ENCODE data around the gene PLEKHM3.
"Not testable (repeated sequence)": the region's sequence is repeated elsewhere in the genome, so short reads cannot be mapped to it uniquely, and the experiment has no call there.

Gene PLEKHM3

DNA sequence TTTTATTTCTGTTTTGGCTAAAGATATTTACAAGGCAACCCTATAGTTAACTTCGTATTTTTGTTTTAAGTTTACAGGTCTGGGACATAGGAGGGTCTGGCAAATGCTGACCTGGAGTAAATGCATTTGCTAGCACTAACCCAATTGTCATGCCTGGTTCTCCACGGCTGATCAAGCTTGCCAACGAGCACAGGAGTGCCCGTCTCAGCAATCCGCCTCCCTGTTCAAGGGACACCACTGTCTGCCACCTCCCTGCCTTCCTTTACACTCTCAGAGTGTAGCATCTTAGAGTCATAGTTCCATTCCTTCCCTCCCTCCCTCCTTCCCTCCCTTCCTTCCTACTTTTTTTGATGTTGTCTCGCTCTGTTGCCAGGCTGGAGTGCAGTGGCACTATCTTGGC lies 104.6 kb downstream of the PLEKHM3 start:
- no peak for DNase-seq (ENCODE audit: low read depth)

DNA sequence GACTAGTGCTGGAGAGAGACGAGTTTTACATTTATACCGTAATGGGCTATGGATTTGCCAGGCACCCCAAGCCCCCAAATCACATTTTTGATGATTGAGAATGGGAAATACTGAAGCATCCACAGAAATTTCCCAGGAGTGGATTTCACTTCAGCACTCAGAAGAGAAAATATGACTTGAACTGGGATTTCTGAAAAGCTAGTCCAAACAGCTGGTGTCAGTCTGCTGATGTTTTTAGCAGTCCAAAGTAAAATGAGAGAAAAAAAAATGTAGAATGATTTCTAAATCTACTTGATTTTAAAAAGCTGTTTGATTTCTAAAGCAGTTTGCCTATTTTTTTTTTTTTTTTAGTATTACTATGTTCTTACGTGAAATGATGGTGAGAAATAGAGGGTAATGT lies 105.0 kb downstream of the PLEKHM3 start:
- DNase-seq (ENCODE audit: low read depth): no peak

DNA sequence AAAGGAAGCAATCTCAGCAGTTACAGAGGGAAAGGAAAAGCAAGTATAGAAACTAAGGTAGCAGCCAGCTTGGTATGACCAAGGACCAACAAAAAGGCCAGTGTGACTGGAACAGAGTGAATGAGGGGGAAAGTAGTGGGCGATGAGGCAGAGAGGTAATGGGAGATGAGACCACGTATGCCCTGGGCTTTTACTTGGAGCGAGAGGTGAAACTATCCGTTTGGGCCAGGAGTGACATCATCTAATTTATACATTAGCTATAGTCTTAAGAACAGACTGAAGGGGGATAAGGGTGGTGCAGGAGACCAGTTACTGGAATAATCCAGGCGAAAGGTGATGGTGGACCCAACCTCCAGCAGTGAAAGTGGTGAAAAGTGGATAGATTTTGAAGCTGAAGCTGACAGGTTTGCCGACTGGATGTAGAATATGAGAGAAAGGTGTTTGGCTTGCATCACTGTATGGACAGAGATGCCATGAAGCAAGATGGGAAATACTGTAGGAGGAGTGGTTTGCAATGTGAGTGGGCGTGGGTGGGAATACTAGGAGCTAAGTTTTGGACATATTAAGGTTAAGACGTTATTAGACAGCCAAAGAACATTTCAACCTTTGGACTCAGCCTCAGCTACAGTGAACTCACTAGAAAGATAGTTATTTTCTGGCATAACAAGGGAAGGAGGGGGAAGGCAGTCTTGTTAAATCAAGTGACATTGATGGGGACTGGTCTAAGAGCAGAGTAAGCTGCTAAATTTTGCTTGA lies 106.0 kb downstream of the PLEKHM3 start:
- no peak for DNase-seq (ENCODE audit: low read depth)

DNA sequence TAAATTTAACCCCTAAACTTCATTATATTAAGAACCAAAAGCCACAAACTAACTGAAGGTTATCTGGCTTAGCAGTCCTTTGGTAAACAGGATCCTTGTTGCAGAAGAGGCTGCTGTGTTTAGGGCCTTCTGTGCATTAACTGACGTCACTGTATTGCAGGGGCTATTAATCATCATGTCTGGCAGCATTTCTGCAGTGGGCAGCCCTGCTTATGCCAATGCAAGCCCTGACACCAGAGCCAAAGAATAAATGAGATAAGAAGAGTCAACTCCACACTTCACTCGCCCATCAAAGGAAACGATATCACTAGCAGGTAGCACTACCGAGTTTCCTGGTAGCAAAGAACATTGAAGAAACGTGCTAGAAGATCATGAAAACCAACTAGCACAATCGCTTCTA lies 110.6 kb downstream of the PLEKHM3 start:
- no peak for DNase-seq (ENCODE audit: low read depth)

DNA sequence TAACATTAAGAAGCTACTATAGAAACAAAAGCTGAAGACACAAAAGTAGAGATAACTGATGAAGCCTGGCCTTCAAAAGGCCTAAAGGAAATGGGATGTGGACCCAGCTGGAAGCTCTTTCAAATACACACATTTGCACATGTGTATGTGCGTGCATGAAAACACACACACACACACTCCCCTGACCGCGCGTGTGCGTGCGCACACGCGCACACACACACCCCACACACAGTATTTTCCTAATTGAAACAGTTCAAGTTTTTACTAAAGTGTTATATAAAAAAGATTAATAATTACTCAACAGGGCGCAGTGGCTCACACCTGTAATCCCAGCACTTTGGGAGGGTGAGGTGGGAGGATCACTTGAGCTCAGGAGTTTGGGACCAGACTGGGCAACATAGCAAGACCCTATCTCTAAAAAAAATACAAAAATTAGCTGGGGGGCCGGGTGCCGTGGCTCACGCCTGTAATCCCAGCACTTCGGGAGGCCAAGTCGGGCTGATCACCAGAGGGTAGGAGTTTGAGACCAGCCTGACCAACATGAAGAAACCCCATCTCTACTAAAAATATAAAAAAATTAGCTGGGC lies 111.5 kb downstream of the PLEKHM3 start:
- DNase-seq (ENCODE audit: low read depth): no peak

DNA sequence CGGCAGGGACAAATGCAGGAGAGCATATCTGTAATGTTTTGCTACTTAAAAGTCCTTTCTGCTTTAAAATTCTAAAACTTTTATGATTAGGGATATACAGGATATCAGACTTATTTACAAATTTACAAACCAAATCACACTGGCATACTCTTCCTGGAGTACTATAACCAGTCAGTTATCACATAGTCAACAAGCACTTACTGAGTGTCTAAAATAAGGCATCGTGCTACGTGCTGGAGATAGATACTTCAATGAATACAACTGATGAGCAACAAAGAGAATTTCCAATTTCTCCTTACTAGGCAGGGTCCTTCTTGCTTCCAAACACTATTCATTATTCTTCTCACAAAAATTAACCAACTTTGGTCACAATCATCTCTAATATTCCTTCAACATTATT lies 113.5 kb downstream of the PLEKHM3 start:
- no peak for DNase-seq (ENCODE audit: low read depth)

DNA sequence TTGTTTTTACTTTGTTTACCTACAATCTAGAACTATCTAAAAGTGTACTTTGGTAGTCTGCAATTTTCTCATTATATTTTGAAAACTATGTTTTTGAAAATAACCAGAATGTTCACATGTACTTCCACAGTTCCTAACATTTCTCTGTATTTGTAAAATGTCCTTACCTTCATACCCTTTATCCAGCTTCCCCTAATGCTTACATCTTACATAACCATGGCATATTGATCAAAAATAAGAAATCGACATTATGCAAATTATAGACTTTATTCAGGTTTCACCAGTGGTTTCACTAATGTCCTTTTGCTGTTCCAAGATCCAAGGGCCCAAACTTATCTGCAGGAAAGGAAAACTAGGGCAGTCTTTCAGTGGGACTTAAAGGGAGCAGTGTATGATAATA lies 114.1 kb downstream of the PLEKHM3 start:
- no peak for DNase-seq (ENCODE audit: low read depth)

DNA sequence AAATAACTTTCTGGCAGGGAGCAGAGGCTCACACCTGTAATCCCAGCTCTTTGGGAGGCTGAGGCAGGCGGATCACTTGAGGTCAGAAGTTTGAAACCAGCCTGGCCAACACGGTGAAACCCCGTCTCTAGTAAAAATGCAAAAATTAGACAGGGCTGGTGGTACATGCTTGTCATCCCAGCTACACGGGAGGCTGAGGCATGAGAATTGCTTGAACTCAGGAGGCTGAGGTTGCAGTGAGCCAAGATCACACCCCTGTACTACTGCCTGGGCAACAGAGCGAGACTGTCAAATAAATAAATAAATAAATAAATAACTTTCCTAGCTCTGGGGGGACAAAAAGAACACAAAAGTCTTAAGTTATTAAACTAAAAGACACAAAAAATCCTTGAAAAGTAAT lies 118.8 kb downstream of the PLEKHM3 start:
- not testable (repeated sequence) for DNase-seq (ENCODE audit: low read depth)

DNA sequence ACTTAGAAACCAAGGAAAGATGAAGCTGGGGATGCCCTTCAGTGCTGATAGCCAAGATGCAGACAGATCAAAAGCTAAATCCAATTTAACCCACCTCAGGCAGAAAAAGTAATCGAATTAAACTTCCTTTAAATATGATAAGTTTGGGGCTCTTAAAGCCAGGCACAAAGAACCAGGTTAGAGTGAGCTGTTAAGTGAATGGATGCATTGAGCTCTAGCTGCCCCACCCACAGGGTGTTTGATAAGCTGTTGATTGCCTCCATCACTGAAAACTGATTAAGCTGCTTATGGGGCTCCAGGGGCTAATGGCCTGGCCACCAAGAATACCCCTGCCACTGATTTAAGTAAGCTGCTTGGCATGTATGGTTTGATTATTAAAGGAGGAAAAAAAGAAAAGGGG lies 119.8 kb downstream of the PLEKHM3 start:
- no peak for DNase-seq (ENCODE audit: low read depth)

DNA sequence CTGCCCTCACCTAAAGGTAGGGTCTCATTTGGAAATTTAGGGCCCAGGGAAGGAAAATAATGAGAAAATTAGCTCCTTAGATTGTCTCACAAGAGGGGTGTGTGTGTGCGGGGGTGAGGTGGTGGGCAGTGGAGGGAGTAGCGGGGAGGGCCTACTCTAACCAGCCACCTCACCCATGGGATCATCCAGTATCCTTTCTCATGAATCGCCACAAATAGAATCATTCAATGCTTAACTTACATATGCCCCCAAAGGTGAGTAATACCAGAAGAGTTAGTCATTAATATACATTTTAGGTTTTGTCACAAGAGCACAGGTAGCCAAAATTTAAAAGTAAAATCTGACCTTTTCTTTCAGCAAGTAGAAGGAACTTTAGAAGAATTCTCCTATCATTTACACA lies 122.1 kb downstream of the PLEKHM3 start:
- no peak for DNase-seq (ENCODE audit: low read depth)

DNA sequence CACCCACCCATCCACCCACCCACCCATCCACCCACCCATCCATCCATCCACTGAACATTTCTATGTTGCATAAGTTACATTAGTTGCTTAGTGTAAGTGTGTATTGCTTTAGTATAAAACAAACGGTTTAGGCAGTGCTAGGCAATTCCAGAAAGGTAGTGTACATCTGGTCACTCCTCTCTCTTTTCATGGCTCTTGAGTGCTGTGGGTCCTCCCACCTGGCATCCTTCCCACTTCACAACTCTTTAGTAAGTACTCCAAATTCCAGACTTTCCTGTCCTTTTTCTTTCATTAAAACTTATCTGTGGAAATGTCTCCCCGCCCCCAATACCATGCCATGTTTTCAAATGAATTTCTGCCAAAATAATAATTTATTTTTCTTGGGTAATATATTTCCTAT lies 122.5 kb downstream of the PLEKHM3 start:
- no peak for DNase-seq (ENCODE audit: low read depth)

DNA sequence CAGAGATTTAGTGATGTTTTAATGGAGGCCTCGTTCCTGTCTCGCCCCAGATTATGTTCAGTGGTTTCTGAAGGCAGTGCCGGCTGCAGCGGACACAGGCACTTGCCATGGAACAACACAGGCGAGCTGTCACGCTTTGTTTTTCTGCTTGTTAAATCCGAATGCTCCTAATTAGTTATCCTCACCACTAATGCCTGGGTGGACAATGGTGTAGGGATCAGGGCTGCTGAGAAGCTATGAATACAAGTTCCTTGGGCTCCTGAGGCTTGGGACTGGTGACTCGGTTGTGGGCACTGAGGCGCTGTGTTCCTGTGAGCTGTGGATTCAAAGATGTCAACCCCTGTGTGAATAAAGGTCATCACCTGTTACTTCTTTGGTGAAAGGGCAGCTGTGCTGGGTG lies 123.5 kb downstream of the PLEKHM3 start:
- no peak for DNase-seq (ENCODE audit: low read depth)

DNA sequence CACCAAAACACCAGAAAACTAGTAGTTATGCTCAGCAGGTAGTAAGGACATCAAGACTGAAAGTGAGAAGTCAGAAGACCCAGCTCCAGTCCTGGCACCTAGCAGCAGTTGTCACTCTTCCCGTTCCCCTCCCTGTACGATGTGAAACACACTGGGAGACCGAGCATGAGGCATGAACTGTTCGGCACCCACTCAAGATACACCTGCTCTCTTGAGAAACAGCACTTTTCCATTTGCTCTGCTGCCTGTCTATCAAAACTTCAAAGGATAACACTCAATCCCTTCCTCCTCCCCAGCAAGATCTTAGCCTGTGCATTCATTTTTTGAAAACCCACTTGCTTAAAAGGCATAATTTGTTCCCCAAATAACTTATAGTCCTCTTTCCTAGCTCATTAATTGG lies 123.9 kb downstream of the PLEKHM3 start:
- DNase-seq (ENCODE audit: low read depth): no peak

DNA sequence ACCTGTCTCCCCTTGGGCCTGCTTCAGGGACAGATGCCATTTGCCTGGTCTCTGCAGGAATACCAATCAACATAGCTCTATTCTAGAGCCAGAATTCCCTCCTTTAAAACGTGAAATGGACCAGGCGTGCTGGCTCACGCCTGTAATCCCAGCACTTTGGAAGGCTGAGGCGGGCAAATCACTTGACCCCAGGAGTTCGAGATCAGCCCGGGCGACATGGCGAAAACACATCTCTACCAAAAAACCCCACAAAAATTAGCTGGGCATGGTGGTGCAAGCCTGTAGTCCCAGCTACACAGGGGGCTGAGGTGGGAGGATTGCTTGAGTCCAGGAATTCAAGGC lies 127.0 kb downstream of the PLEKHM3 start:
- no peak for DNase-seq (ENCODE audit: low read depth)

DNA sequence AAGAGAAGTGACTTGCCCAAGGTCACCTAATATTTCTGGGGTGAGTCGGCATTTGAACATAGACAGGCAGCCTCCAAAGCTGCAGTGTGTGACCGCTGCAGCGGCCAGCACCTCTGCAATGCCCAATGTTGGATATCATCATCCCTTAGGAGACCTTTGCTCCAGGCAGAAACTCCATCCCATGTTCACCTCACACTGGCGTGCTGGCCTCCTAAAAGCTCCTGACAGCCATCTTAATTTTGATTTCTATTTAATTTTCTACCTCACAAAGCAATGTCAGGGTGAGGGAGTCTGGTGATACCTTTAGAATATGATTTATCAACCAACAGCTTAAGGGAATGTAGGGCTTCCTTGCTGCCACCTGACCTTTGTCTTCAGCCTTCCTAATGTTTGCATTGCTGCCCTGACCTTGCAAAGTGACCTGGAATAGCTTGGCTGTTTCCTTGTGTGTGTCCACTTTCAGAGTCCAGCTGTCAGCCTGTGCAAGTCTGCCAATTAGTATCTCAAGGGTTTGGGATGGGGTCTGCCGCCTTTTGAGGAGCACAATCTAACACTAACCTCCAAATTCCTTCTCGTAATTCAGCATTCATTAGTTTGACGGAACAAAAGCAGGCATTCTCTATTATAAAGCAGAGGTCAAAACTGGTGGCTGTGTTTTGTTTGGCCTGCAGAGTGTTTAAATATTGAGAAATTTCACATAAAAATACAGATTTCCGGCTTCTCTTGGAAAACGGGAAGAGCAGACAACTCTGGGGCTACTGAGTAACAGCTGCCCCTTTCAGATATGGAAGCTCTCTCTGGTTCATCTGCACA lies 127.6 kb downstream of the PLEKHM3 start:
- no peak for DNase-seq (ENCODE audit: low read depth)

DNA sequence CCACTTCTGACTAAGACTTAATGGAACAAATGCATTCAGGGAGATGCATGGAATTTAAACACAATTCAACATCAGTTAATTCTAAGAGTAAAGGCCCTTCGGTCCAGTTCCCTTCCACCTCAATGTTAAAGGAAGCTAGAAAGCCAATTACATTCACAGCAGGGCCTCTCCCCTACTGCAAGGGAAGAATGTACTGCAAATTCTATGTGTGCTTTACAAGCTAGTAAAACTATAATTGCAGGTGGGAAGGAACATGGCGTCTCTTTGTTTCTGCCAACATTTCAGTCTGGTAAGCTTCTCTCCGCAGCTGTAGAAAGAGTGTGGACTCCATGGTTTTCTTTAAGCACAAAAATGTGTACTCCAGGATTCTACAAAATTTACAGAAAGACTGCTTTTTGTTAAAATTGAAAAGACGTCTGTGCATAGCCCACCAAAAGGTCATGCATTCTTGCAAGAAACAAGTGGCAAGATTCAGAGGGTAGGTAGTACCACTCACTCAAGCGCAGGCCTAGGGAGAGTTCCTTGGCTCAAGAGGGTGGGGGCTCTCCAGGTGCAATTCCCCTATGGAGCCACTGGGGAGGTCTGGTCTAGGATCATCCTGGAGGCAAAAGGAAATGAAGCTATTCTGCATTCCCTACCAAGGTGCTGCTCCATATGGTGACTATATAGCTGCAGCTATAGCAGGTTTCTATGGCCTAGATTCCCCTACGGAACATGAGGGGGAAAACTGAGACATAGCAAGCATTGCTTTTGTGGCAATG lies 128.6 kb downstream of the PLEKHM3 start:
- no peak for DNase-seq (ENCODE audit: low read depth)

DNA sequence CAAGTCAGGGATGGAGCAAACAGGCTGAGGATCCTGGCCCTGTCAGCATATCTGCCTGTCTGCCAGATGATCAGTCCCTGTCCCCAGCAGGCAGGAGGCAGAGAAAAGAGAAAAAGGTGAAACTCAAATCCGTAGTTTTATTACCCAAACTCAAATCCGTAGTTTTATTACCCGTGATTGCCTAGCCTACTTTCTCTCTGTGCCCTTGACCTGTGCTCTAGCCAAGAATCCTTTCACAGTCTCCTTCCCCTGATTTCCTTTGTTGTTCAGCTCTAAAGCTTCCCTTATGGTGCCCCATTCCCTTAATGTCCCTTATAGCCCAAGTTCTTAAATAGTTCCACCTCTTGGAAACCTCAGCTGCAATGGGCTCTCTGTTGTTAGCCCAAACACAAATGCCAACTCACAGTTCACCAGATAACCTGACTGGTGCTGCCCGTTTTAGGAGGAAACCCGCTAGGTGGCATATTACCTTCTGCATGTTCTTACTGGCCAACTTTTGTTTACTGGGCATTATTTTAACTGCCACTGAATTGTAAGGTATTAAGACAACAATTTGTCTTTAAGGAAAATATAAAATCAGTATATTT lies 130.0 kb downstream of the PLEKHM3 start:
- no peak for DNase-seq (ENCODE audit: low read depth)

DNA sequence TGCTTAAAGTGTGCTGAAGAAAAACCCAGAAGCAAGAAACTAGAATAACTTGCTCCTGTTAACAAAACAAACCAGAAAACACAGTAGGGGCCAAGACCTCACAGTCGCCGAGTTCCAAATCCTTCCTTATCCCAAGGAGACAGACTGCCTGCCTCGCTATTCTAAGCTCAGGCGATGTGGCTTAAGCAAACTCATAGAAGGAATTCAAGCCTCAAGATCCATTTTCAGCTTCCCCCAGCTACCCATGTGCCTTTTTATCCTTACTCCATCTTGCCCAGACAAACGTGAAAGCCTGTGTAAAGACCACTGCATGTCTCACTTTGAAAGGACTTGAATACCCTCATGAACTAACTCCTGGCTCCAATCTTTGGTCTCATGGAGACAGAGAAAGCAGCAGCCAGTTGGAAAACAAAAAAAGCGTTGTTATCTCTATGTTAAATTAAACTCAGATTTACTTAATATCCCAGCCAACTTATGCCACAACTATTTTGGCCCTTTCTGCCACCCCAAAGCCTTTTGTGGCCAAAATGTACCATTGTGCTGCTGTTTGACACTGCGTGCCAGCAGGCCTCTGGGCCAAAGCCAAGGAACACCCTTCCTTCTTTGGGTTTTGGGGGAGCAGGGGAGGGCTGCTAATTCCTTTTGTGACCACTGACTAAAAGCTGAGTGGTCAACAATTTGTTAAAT lies 132.5 kb downstream of the PLEKHM3 start:
- DNase-seq (ENCODE audit: low read depth): no peak

DNA sequence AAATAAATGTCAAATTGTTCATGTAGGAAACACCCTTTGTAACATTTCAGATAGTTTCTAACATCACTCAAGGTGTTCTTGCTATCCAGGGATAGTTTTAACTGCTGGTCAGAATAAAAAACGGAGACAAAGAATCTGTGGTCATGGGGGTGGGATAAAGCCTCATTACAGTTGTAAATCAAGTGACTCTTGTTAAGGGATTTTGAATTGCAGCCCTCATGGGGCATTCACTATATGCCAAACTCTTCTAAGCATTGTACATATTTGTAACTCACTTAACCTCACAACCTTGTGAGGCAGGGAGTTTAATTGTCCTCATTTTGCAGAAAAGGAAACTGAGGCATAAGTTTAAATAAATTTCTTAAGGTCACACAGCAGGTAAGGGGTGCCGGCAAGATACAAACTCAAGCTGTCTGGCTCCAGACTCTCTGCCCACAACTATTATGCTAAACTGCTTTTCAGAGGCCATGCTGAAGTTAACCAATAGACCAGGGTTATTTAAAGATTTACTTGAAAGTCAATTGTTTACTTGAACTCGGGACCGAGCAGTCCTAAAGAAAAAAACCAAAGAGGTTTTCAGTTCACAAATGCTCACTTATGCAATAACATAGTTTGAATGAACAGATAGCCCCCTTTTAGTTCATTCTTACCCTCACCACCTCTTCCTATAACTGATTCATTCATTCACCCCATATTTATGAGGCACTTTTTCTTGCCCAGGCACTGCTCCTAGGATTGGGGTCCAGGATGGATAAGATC lies 134.1 kb downstream of the PLEKHM3 start:
- DNase-seq (ENCODE audit: low read depth): no peak

DNA sequence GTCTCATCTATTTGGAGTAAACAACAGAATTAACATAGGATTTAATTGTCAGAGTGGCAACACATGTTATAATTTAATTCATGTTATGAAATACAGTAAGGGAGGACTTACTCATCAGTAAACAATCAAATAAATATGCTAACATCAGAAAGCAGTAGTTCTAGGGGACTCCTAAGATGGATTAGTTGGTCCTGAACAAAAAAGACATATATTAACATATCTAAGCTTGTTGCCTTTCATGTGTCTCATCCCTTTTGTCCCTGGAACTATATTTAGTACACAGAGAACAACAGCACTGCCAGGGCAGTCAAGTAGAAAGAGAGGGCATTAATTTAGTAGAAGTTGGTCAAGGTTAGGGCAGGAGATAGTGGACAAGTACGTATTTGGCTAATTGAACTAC lies 137.8 kb downstream of the PLEKHM3 start:
- DNase-seq (ENCODE audit: low read depth): no peak

DNA sequence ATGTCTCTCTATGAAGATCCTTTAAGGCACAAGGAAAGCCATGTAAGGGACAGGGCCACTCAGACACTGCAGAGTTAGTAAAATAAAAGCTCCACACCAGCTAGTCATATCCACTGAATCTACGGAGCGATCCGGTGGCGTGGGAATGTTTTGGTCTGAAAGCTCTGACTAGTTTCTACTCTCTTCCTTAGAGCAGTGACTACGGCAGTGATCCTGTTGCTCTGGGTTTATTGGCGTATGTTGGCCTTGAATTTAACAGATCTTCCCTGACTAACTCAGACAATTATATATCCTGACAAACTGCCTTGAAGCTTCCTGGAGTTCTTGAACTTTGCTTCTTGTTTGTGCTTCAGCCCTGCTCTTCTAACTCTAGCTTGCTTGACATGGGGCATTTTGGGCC lies 140.3 kb downstream of the PLEKHM3 start:
- DNase-seq (ENCODE audit: low read depth): no peak

All from stimulated activated CD8-positive, alpha-beta memory T cell treated with anti-CD3 and anti-CD28 coated beads, Interleukin-12 subunit alpha, Interleukin-12 subunit beta, amount 100 ng/mL, for 4 hours (primary cell).